Trophoblast cell (in vitro differentiated cells and primary cell): ENCODE data around the gene MS4A18.

Source experiments
- DNase-seq, 2 donors: peaks; one replicate each; pipeline ENCODE4 v3.0.0-alpha.2; 2016
- H2AFZ ChIP-seq: 2 replicates; pipeline ENCODE4 v1.6.1; 2013; ENCODE audit warnings: low read length, moderate library complexity, mild to moderate bottlenecking; ENCODE audit not compliant: insufficient read depth, poor library complexity
- H2AK5ac ChIP-seq: 2 replicates; pipeline ENCODE4 v1.6.1; 2013; ENCODE audit warnings: mild to moderate bottlenecking, low read length
- H2BK120ac ChIP-seq: 2 replicates; pipeline ENCODE4 v1.6.1; 2013; ENCODE audit warnings: low read length, mild to moderate bottlenecking, moderate library complexity; ENCODE audit not compliant: insufficient read depth, poor library complexity
- H2BK12ac ChIP-seq: 2 replicates; pipeline ENCODE4 v1.6.1; 2013; ENCODE audit warnings: mild to moderate bottlenecking, low read length, moderate library complexity
- H2BK5ac ChIP-seq: 2 replicates; pipeline ENCODE4 v1.6.1; 2013; ENCODE audit warnings: low read length, low read depth, moderate library complexity, mild to moderate bottlenecking; ENCODE audit not compliant: poor library complexity
- H3K14ac ChIP-seq: 2 replicates; pipeline ENCODE4 v1.6.1; 2013; ENCODE audit warnings: mild to moderate bottlenecking, low read length
- H3K18ac ChIP-seq: 2 replicates; pipeline ENCODE4 v1.6.1; 2013; ENCODE audit warnings: mild to moderate bottlenecking, low read length
- H3K23ac ChIP-seq: 2 replicates; pipeline ENCODE4 v1.6.1; 2013; ENCODE audit warnings: low read length
- H3K27ac ChIP-seq: 2 replicates; pipeline ENCODE4 v1.5.1; 2013; ENCODE audit warnings: low read depth, mild to moderate bottlenecking, inconsistent platforms, low read length, moderate library complexity
- H3K27me3 ChIP-seq: 2 replicates; pipeline ENCODE4 v1.6.1; 2013; ENCODE audit warnings: inconsistent platforms, mild to moderate bottlenecking, low read length, moderate library complexity; ENCODE audit not compliant: insufficient read depth
- H3K36me3 ChIP-seq, 2 experiments: 1 replicate in 1 of 2; 2 replicates in 1 of 2; pipeline ENCODE4 v1.6.1; 2013; ENCODE audit warnings: low read length in 2 of 2, mild to moderate bottlenecking in 2 of 2, moderate library complexity in 1 of 2; ENCODE audit not compliant: insufficient read depth in 2 of 2, control insufficient read depth in 1 of 2
- H3K4ac ChIP-seq: 2 replicates; pipeline ENCODE4 v1.6.1; 2013; ENCODE audit warnings: low read depth, mild to moderate bottlenecking, low read length, moderate library complexity
- H3K4me1 ChIP-seq, 2 experiments: 1 replicate in 1 of 2; 2 replicates in 1 of 2; pipeline ENCODE4 v1.6.1; 2013; ENCODE audit warnings: low read length in 2 of 2, mild to moderate bottlenecking in 2 of 2, moderate library complexity in 1 of 2; ENCODE audit not compliant: insufficient read depth in 2 of 2, control insufficient read depth in 1 of 2
- H3K4me2 ChIP-seq: 2 replicates; pipeline ENCODE4 v1.6.1; 2013; ENCODE audit warnings: inconsistent platforms, mild to moderate bottlenecking, low read length, moderate library complexity
- H3K4me3 ChIP-seq: 2 replicates; pipeline ENCODE4 v1.5.1; 2013; ENCODE audit warnings: mild to moderate bottlenecking, low read depth, low read length, inconsistent platforms
- H3K79me1 ChIP-seq: one replicate; pipeline ENCODE4 v1.6.1; 2013; ENCODE audit warnings: low read length
- H3K79me2 ChIP-seq: 2 replicates; pipeline ENCODE4 v1.6.1; 2013; ENCODE audit warnings: low read length, mild to moderate bottlenecking; ENCODE audit not compliant: control insufficient read depth, insufficient read depth, poor library complexity
- H3K9ac ChIP-seq: 2 replicates; pipeline ENCODE4 v1.6.1; 2013; ENCODE audit warnings: mild to moderate bottlenecking, low read length
- H3K9me3 ChIP-seq: 2 replicates; pipeline ENCODE4 v1.6.1; 2013; ENCODE audit warnings: low read depth, mild to moderate bottlenecking, control low read depth, inconsistent platforms, low read length; ENCODE audit not compliant: insufficient read depth
- H4K12ac ChIP-seq: 2 replicates; pipeline ENCODE4 v1.6.1; 2013; ENCODE audit warnings: low read depth, mild to moderate bottlenecking, low read length, moderate library complexity
- H4K8ac ChIP-seq: 2 replicates; pipeline ENCODE4 v1.6.1; 2013; ENCODE audit warnings: low read depth, mild to moderate bottlenecking, low read length, moderate library complexity
- H4K91ac ChIP-seq: one replicate; pipeline ENCODE4 v1.6.1; 2013; ENCODE audit warnings: low read depth, mild to moderate bottlenecking, low read length, moderate library complexity
- WGBS: extraction: QIAGEN DNeasy Blood & Tissue Kit; methylation state at CpG from one replicate; pipeline ENCODE4 v1.1.7; 2013; ENCODE audit warnings: missing lambda C conversion rate; ENCODE audit not compliant: insufficient read length, insufficient coverage; ENCODE audit errors: extremely low coverage; 5-methylcytosine and 5-hydroxymethylcytosine counted together

MS4A18 gene

GRCh38 chr11:60785806-60786361, 61.4 kb downstream of the MS4A18 start:
- H3K9ac ChIP-seq: no peak overlapping the region
- H3K27me3 ChIP-seq: no peaks in the 10 kb centered on the region
- H3K36me3 ChIP-seq: no peaks in the 10 kb centered on the region
- H3K79me1 ChIP-seq: no peaks in the 10 kb centered on the region
- DNase-seq: no peak
- H3K18ac ChIP-seq: no peak overlapping the region
- H4K8ac ChIP-seq: no peak overlapping the region
- WGBS: no CpG with 5 or more reads among the region's 8 CpGs
- no peak overlapping the region for H2AFZ ChIP-seq
- H3K14ac ChIP-seq: no peak overlapping the region
- no peak overlapping the region for H3K23ac ChIP-seq
- peaks cover 9% of the 10 kb centered on the region for H3K9me3 ChIP-seq
- H4K91ac ChIP-seq: no peak overlapping the region
- no peak overlapping the region for H2BK12ac ChIP-seq
- H3K79me2 ChIP-seq: no peaks in the 10 kb centered on the region
- no peak overlapping the region for H3K27ac ChIP-seq
- no peaks in the 10 kb centered on the region for H3K4me1 ChIP-seq
- no peak overlapping the region for H4K12ac ChIP-seq
- no peak overlapping the region for H3K4me2 ChIP-seq
- no peak overlapping the region for H3K4me3 ChIP-seq
- H2BK5ac ChIP-seq: no peak overlapping the region
- no peak overlapping the region for H2AK5ac ChIP-seq
- H3K4ac ChIP-seq: no peak overlapping the region
- H2BK120ac ChIP-seq: no peak overlapping the region

- Histone ChIP-seq H2BK12ac (no peak overlapping the region), H4K12ac (no peak overlapping the region)
Observed at GRCh38 chr11:60786811-60787567, 62.5 kb downstream of the MS4A18 start.

GRCh38 chr11:60788401-60789125, 64.0 kb downstream of the MS4A18 start:
- Histone ChIP-seq H3K4me3 (peak overlapping the region; percentile 18), H3K27me3 (no peaks in the 10 kb centered on the region), H3K23ac (no peak overlapping the region), H4K8ac (no peak overlapping the region), H3K79me2 (no peaks in the 10 kb centered on the region), H3K79me1 (no peaks in the 10 kb centered on the region), H2AK5ac (no peak overlapping the region), H3K9ac (no peak overlapping the region), H2AFZ (no peak overlapping the region), H3K18ac (no peak overlapping the region), H3K27ac (no peak overlapping the region), H3K14ac (no peak overlapping the region), H3K4me2 (no peak overlapping the region), H4K91ac (no peak overlapping the region), H3K4ac (no peak overlapping the region), H2BK120ac (no peak overlapping the region), H3K9me3 (peaks cover 34% of the 10 kb centered on the region), H3K4me1 (no peaks in the 10 kb centered on the region), H4K12ac (no peak overlapping the region), H2BK12ac (no peak overlapping the region), H2BK5ac (no peak overlapping the region), H3K36me3 (no peaks in the 10 kb centered on the region)
- DNase-seq: no peak
- no CpG with 5 or more reads among the region's 7 CpGs for WGBS

More at GRCh38 chr11:60786811-60787567, 62.5 kb downstream of the MS4A18 start:
- Histone ChIP-seq H3K27ac (no peak overlapping the region), H3K14ac (no peak overlapping the region), H3K4me1 (no peaks in the 10 kb centered on the region), H3K27me3 (no peaks in the 10 kb centered on the region), H3K4ac (no peak overlapping the region), H2AK5ac (no peak overlapping the region), H2AFZ (no peak overlapping the region), H3K18ac (no peak overlapping the region), H4K91ac (no peak overlapping the region), H3K9me3 (peaks cover 21% of the 10 kb centered on the region), H3K4me2 (no peak overlapping the region), H3K36me3 (no peaks in the 10 kb centered on the region), H3K4me3 (no peak overlapping the region), H2BK5ac (no peak overlapping the region), H3K9ac (no peak overlapping the region), H3K79me2 (no peaks in the 10 kb centered on the region), H3K79me1 (no peaks in the 10 kb centered on the region), H3K23ac (no peak overlapping the region), H4K8ac (no peak overlapping the region), H2BK120ac (no peak overlapping the region)
- WGBS: no CpG with 5 or more reads among the region's 15 CpGs
- DNase-seq: no peak

- Histone ChIP-seq H2AFZ (no peak overlapping the region), H4K91ac (no peak overlapping the region), H3K79me1 (no peaks in the 10 kb centered on the region), H4K12ac (no peak overlapping the region), H3K18ac (no peak overlapping the region), H3K27me3 (no peaks in the 10 kb centered on the region), H4K8ac (no peak overlapping the region), H3K4ac (no peak overlapping the region), H3K27ac (no peak overlapping the region), H3K4me2 (no peak overlapping the region), H2BK120ac (no peak overlapping the region), H3K36me3 (no peaks in the 10 kb centered on the region), H3K9me3 (peaks cover 40% of the 10 kb centered on the region), H2AK5ac (no peak overlapping the region), H3K9ac (no peak overlapping the region), H3K14ac (no peak overlapping the region), H3K4me3 (peak overlapping the region; percentile 39), H2BK12ac (no peak overlapping the region), H3K79me2 (no peaks in the 10 kb centered on the region), H2BK5ac (no peak overlapping the region), H3K4me1 (no peaks in the 10 kb centered on the region), H3K23ac (no peak overlapping the region)
- no peak for DNase-seq
- no CpG with 5 or more reads among the region's 3 CpGs for WGBS
Observed at GRCh38 chr11:60790726-60791125, 66.2 kb downstream of the MS4A18 start.
